Upper lobe of left lung (tissue), 6 donors: ENCODE measurements around the gene NSG2. TPM values are rescaled to one million over a fixed set of nuclear protein-coding genes. Genes with fewer than 3 reads are reported as not detected.
"Not testable (repeated sequence)": the region's sequence is repeated elsewhere in the genome, so short reads cannot be mapped to it uniquely, and the experiment has no call there.

Source experiments
- ATAC-seq, 2 donors: fragments of 200-7000 bp; cut with Tn5 transposase; one replicate each; pipeline ENCODE4 v1.9.1; 2022; ENCODE audit warnings: mild to moderate bottlenecking in 2 of 2, moderate library complexity in 2 of 2; ENCODE audit not compliant: low FRiP score in 2 of 2
- DNase-seq, 2 donors: peaks; one replicate each; pipeline ENCODE4 v3.0.0-alpha.2; 2019 to 2020
- H3K27ac ChIP-seq, 4 donors: fragments of 200-600 bp; sonication (generic); one replicate each; pipeline ENCODE4 v1.5.1; 2016 to 2019
- H3K27me3 ChIP-seq, 4 donors: fragments of 200-600 bp; sonication (generic); one replicate each; pipeline ENCODE4 v1.5.1; 2017 to 2019
- H3K36me3 ChIP-seq, 4 donors: fragments of 200-600 bp; sonication (generic); one replicate each; pipeline ENCODE4 v1.5.1; 2016 to 2019
- H3K4me1 ChIP-seq, 4 donors: fragments of 200-600 bp; sonication (generic); one replicate each; pipeline ENCODE4 v1.5.1; 2018 to 2019
- H3K4me3 ChIP-seq, 4 donors: fragments of 200-600 bp; sonication (generic); one replicate each; pipeline ENCODE4 v1.5.1; 2017 to 2019; ENCODE audit warnings: mild to moderate bottlenecking in 2 of 4, moderate library complexity in 1 of 4
- H3K9me3 ChIP-seq, 4 donors: fragments of 200-600 bp; sonication (generic); one replicate each; pipeline ENCODE4 v1.5.1; 2018 to 2019
- CTCF ChIP-seq, 6 experiments: fragments of 450-650 bp in 4 of 6; fragments of 200-600 bp in 2 of 6; sonication (generic) in 2 of 6; IDR thresholded peaks; one replicate each; pipeline ENCODE4 v1.5.1; 2016 to 2019; ENCODE audit warnings: antibody characterized with exemption in 6 of 6
- EP300 ChIP-seq, 4 donors: sonication (generic); formaldehyde crosslinking; IDR thresholded peaks; one replicate each; pipeline ENCODE4 v1.5.1; 2017; ENCODE audit warnings: antibody characterized with exemption in 4 of 4, control low read depth in 2 of 4
- POLR2A ChIP-seq, 4 donors: fragments of 450-650 bp; IDR thresholded peaks; one replicate each; pipeline ENCODE4 v1.5.1; 2016 to 2017; ENCODE audit warnings: antibody characterized with exemption in 4 of 4, mild to moderate bottlenecking in 2 of 4
- POLR2AphosphoS5 ChIP-seq, 2 donors: sonication (generic); formaldehyde crosslinking; IDR thresholded peaks; one replicate each; pipeline ENCODE4 v1.5.1; 2017; ENCODE audit warnings: antibody characterized with exemption in 2 of 2
- WGBS, 2 donors: methylation state at CpG; one replicate each; pipeline ENCODE4 v1.1.5; 2017 to 2018; 5-methylcytosine and 5-hydroxymethylcytosine counted together
- total RNA-seq, 6 donors: library from RNA; depleted of rRNA in 4 of 6; stranded (reverse); fragments of >200 nt in 4 of 6; gene quantifications; one replicate each; pipeline versions ENCODE4 v1.1.0 to v1.2.1, GENCODE V29; 2016 to 2021
- donor health status: DM: no; HTN: no; CAD: no; lungs with moderate emphysema.
- donor health status: DM: no; HTN: yes; CAD: no; lungs with severe emphysema.

The NSG2 gene
- total RNA-seq, 6 donors from 2014 or later: 0.09 to 2.3 (median 0.13) TPM; not detected in 2

GRCh38 chr5:174140452-174141020, 95.0 kb downstream of the NSG2 start:
- Histone ChIP-seq H3K9me3 (no peaks in the 10 kb centered on the region), H3K27ac (no peak overlapping the region), H3K4me1 (no peaks in the 10 kb centered on the region), H3K36me3 (no peaks in the 10 kb centered on the region), H3K27me3 (no peaks in the 10 kb centered on the region), H3K4me3 (no peak overlapping the region)
- peak in 1 of 2 donors; percentile 58 for DNase-seq
- no peak for ATAC-seq
- WGBS, 2 donors: 47 to 57% methylated on average over 5 of the region's 5 CpGs
- TF ChIP-seq EP300 (IDR thresholded peaks at IDR 0.05): peak in 1 of 4 donors; percentile 70
- no peak for TF ChIP-seq CTCF (IDR thresholded peaks at IDR 0.05)
- peak in 1 of 2 donors; percentile 15 for TF ChIP-seq POLR2AphosphoS5 (IDR thresholded peaks at IDR 0.05)
- no peak for TF ChIP-seq POLR2A (IDR thresholded peaks at IDR 0.05)

GRCh38 chr5:174141398-174141797, 95.9 kb downstream of the NSG2 start:
- Histone ChIP-seq H3K4me3 (no peak overlapping the region), H3K27ac (no peak overlapping the region), H3K27me3 (no peaks in the 10 kb centered on the region), H3K36me3 (no peaks in the 10 kb centered on the region), H3K4me1 (no peaks in the 10 kb centered on the region), H3K9me3 (no peaks in the 10 kb centered on the region)
- DNase-seq: no peak
- ATAC-seq: no peak
- 81 to 83% methylated on average over 6 of the region's 6 CpGs for WGBS, 2 donors
- TF ChIP-seq POLR2AphosphoS5 (IDR thresholded peaks at IDR 0.05): no peak

- H3K27me3 ChIP-seq: no peaks in the 10 kb centered on the region
- TF ChIP-seq EP300 (IDR thresholded peaks at IDR 0.05) (no peak), POLR2A (IDR thresholded peaks at IDR 0.05) (no peak), POLR2AphosphoS5 (IDR thresholded peaks at IDR 0.05) (no peak), CTCF (IDR thresholded peaks at IDR 0.05) (no peak)
- DNase-seq (no peak), ATAC-seq (no peak)
- H3K36me3 ChIP-seq: no peaks in the 10 kb centered on the region
- WGBS, 2 donors: 65 to 79% methylated on average over 2 of the region's 2 CpGs
- no peaks in the 10 kb centered on the region for H3K4me1 ChIP-seq
- no peak overlapping the region for H3K4me3 ChIP-seq
- H3K9me3 ChIP-seq: no peaks in the 10 kb centered on the region
- no peak overlapping the region for H3K27ac ChIP-seq
Measured at GRCh38 chr5:174145091-174145490, 99.6 kb downstream of the NSG2 start.

- ATAC-seq (no peak), DNase-seq (no peak)
- WGBS, 2 donors: 62 to 64% methylated on average over 5 of the region's 5 CpGs
Measured at GRCh38 chr5:174145821-174146220, 100.3 kb downstream of the NSG2 start.

GRCh38 chr5:174146556-174146955, 101.0 kb downstream of the NSG2 start:
- Histone ChIP-seq H3K4me3 (no peak overlapping the region), H3K27me3 (no peaks in the 10 kb centered on the region), H3K4me1 (no peaks in the 10 kb centered on the region), H3K27ac (no peak overlapping the region), H3K36me3 (no peaks in the 10 kb centered on the region), H3K9me3 (no peaks in the 10 kb centered on the region)
- WGBS, 2 donors: 51 to 65% methylated on average over 6 of the region's 6 CpGs
- DNase-seq (no peak), ATAC-seq (no peak)
- TF ChIP-seq POLR2A (IDR thresholded peaks at IDR 0.05): no peak
- no peak for TF ChIP-seq POLR2AphosphoS5 (IDR thresholded peaks at IDR 0.05)
- TF ChIP-seq CTCF (IDR thresholded peaks at IDR 0.05): no peak
- TF ChIP-seq EP300 (IDR thresholded peaks at IDR 0.05): no peak

More at GRCh38 chr5:174145821-174146220, 100.3 kb downstream of the NSG2 start:
- H3K4me1 ChIP-seq: no peaks in the 10 kb centered on the region
- no peaks in the 10 kb centered on the region for H3K9me3 ChIP-seq
- TF ChIP-seq EP300 (IDR thresholded peaks at IDR 0.05) (no peak), CTCF (IDR thresholded peaks at IDR 0.05) (no peak), POLR2AphosphoS5 (IDR thresholded peaks at IDR 0.05) (no peak), POLR2A (IDR thresholded peaks at IDR 0.05) (no peak)
- no peak overlapping the region for H3K27ac ChIP-seq
- no peaks in the 10 kb centered on the region for H3K27me3 ChIP-seq
- no peaks in the 10 kb centered on the region for H3K36me3 ChIP-seq
- no peak overlapping the region for H3K4me3 ChIP-seq

GRCh38 chr5:174147012-174147411, 101.5 kb downstream of the NSG2 start:
- 60 to 91% methylated on average over 1 of the region's 1 CpG for WGBS, 2 donors
- H3K4me3 ChIP-seq, H3K4me1 ChIP-seq, H3K36me3 ChIP-seq, H3K27ac ChIP-seq, ATAC-seq, DNase-seq, H3K9me3 ChIP-seq, H3K27me3 ChIP-seq: not testable (repeated sequence)
